GM12872 (cell line): ENCODE measurements around the gene CDC25B.
A peak's percentile ranks its signal among the peaks of the same experiment; 100 is the strongest.

Experiments
- CTCF ChIP-seq: IDR thresholded peaks from 3 replicates; pipeline ENCODE4 v1.5.1; 2011; ENCODE audit warnings: low read depth, mild to moderate bottlenecking, low read length, moderate library complexity; ENCODE audit not compliant: insufficient read depth

The CDC25B gene

GRCh38 chr20:3814928-3815495 is 18.9 kb downstream of the CDC25B start:
- TF ChIP-seq CTCF = no peak

GRCh38 chr20:3815703-3816315 is 19.7 kb downstream of the CDC25B start:
- no peak for TF ChIP-seq CTCF

GRCh38 chr20:3818155-3819151 is 22.3 kb downstream of the CDC25B start:
- TF ChIP-seq CTCF = peak; percentile 78

GRCh38 chr20:3819411-3820047 is 23.4 kb downstream of the CDC25B start:
- no peak for TF ChIP-seq CTCF

GRCh38 chr20:3820048-3820900 is 24.2 kb downstream of the CDC25B start, which contains the start of gene AP5S1:
Gene AP5S1 (plus strand): TSS chr20:3820547. CDS start chr20:3822118, 1,571 bp downstream.
- peak; percentile 85 for TF ChIP-seq CTCF

- no peak for TF ChIP-seq CTCF
Measured at GRCh38 chr20:3820901-3821727, 25.0 kb downstream of the CDC25B start.
